ENCODE measurements around the gene GBP6.
"Not testable (repeated sequence)": the region's sequence is repeated elsewhere in the genome, so short reads cannot be mapped to it uniquely, and the experiment has no call there.

The GBP6 gene

DNA sequence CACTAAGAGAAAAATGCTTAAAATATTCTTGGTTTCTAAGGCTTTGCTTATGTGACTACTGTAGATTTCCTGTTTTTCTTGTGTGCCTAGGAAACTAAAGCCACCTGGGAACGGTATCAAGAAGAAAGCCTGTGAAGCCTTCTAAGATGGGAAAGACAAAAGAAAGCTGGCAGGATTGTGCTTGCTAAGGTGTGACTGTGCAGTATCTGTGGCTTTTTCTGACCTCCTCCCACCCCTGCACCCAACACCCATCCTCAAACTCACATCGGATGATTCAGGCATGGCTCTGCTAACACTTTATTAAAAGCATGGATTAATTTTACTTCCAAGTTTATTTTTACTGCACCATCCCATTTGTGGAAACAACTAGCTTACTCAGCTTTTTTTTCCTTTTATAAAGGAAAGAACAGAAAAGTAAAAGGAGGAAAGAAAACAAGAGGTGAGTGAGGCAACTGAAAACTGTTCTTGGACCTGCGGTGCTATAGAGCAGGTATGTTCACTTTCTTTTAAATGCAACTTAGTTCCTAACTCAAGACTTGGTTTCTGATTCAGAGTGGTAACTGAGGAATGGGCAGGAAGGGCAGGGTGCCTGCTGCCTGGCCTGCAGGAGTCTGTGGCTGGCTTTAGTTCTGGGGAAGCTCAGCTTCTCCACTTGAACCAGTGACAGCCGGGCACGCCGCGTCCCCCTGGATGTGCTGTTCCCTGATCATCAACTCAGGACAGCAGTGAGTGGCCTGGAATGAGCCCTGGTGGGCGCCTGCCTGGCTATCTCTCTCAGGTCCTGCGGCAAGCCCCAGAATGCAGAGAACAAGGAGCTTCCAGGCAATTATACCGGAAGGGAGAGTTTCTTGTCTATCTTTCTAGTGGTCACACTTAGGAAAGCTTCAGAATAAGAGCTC is at the start of gene GBP6:
Gene GBP6 (plus strand): TSS at position 422 of the 899 bp plus-strand sequence. CDS start 4,493 bp downstream, outside the sequence.
- H3K4me3 ChIP-seq (ENCODE audit: low read depth, low read length) = no peak within 1 kb of the TSS
- TF ChIP-seq, protein P1, sequence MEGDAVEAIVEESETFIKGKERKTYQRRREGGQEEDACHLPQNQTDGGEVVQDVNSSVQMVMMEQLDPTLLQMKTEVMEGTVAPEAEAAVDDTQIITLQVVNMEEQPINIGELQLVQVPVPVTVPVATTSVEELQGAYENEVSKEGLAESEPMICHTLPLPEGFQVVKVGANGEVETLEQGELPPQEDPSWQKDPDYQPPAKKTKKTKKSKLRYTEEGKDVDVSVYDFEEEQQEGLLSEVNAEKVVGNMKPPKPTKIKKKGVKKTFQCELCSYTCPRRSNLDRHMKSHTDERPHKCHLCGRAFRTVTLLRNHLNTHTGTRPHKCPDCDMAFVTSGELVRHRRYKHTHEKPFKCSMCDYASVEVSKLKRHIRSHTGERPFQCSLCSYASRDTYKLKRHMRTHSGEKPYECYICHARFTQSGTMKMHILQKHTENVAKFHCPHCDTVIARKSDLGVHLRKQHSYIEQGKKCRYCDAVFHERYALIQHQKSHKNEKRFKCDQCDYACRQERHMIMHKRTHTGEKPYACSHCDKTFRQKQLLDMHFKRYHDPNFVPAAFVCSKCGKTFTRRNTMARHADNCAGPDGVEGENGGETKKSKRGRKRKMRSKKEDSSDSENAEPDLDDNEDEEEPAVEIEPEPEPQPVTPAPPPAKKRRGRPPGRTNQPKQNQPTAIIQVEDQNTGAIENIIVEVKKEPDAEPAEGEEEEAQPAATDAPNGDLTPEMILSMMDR (IDR thresholded peaks at IDR 0.05; ENCODE audit: borderline replicate concordance, insufficient read depth, low read depth, low read length) = no peak

GRCh38 chr1:89322402-89322801 is 41.5 kb upstream of the GBP6 start:
- no peak overlapping the region for H3K4me3 ChIP-seq (ENCODE audit: low read depth, low read length)
- TF ChIP-seq, protein P1 (IDR thresholded peaks at IDR 0.05; ENCODE audit: borderline replicate concordance, insufficient read depth, low read depth, low read length) = no peak

DNA sequence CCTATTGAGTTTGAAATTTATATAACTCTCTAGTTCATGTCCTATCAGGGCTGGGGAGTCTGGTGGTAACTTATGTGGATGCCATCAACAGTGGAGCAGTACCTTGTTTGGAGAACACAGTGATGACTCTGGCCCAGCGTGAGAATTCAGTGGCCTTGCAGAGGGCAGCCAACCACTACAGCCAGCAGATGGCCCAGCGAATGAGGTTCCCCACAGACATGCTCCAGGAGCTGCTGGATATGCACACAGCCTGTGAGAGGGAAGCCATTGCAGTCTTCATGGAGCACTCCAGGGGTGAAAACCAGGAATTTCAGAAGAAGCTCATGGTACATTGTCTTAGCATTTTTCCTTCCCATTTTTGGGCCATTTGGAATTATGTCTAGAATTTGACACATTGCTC is 32.0 kb upstream of the GBP6 start:
- H3K4me3 ChIP-seq (ENCODE audit: low read depth, low read length) = no peak overlapping the region
- TF ChIP-seq, protein P1 (IDR thresholded peaks at IDR 0.05; ENCODE audit: borderline replicate concordance, insufficient read depth, low read depth, low read length) = no peak

DNA sequence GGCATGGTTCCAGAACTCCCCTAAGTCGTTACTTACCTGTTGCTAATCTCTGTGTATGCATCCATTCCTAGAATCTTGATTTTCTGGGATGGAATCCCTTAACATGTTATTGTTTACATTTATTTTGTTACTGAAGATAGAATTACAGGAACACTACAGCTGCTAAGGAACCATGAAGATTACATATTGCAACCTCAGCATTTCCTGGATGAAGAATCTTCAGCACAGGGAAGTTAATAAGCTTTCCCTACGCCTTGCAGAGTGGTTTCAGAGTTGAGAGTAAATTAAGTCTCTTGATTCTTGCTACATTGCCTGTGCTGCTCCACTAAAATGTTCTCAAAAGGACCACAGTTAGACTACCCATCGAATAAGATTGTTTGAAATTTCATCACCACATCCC is 31.4 kb upstream of the GBP6 start:
- no peak overlapping the region for H3K4me3 ChIP-seq (ENCODE audit: low read depth, low read length)
- TF ChIP-seq, protein P1 (IDR thresholded peaks at IDR 0.05; ENCODE audit: borderline replicate concordance, insufficient read depth, low read depth, low read length) = no peak

- no peak overlapping the region for H3K4me3 ChIP-seq (ENCODE audit: low read depth, low read length)
- TF ChIP-seq, protein P1 (IDR thresholded peaks at IDR 0.05; ENCODE audit: borderline replicate concordance, insufficient read depth, low read depth, low read length) = no peak
Observed at GRCh38 chr1:89335486-89335885, 28.4 kb upstream of the GBP6 start.

DNA sequence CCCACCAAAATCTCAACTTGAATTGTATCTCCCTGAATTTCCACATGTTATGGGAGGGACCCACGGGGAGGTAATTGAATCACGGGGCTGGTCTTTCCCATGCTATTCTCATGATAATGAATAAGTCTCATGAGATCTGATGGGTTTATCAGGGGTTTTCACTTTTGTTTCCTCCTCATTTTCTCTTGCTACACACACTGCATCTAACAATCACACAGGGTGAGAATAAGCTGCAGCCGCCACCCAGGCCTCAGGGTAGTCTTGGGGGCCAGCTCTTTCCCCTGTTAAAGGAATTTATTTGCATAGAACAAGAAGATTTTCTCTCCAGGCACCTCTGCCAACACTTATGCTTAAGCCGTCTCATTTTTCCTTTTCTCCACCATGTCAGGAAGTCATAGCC is 26.0 kb upstream of the GBP6 start:
- H3K4me3 ChIP-seq (ENCODE audit: low read depth, low read length) = no peak overlapping the region
- TF ChIP-seq, protein P1 (IDR thresholded peaks at IDR 0.05; ENCODE audit: borderline replicate concordance, insufficient read depth, low read depth, low read length) = no peak

GRCh38 chr1:89339039-89339438 is 24.8 kb upstream of the GBP6 start:
- TF ChIP-seq, protein P1 (IDR thresholded peaks at IDR 0.05; ENCODE audit: borderline replicate concordance, insufficient read depth, low read depth, low read length) = no peak
- H3K4me3 ChIP-seq (ENCODE audit: low read depth, low read length) = no peak overlapping the region

DNA sequence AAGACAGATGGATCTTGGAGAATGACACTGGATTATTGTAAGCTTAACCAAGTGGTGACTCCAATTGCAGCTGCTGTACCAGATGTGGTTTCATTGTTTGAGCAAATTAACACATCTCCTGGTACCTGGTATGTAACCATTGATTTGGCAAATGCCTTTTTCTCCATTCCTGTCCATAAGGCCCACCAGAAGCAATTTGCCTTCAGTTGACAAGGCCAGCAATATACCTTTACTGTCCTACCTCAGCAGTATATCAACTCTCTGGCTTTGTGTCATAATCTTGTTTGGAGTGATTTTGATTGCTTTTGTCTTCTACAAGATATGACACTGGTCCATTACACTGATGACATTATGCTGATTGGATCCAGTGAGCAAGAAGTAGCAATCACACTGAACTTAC is 18.4 kb upstream of the GBP6 start:
- H3K4me3 ChIP-seq (ENCODE audit: low read depth, low read length) = not testable (repeated sequence)
